Kidney epithelial cell (primary cell): ENCODE measurements around the gene SP4. TPM values are rescaled to one million over a fixed set of nuclear protein-coding genes. Genes with fewer than 3 reads are reported as not detected.

Source experiments
- DNase-seq: peaks from one replicate; pipeline ENCODE4 v3.0.0-alpha.2; 2010; ENCODE audit warnings: low read depth
- H3K27me3 ChIP-seq: 2 replicates; pipeline ENCODE4 v1.6.0; 2011; ENCODE audit warnings: low read length; ENCODE audit not compliant: control insufficient read depth, insufficient read depth
- H3K36me3 ChIP-seq: 2 replicates; pipeline ENCODE4 v1.5.1; 2011; ENCODE audit warnings: low read length; ENCODE audit not compliant: control insufficient read depth, insufficient read depth
- H3K4me3 ChIP-seq: 2 replicates; pipeline ENCODE4 v1.5.1; 2011; ENCODE audit warnings: low read depth, mild to moderate bottlenecking, control low read depth, low read length
- total RNA-seq: library from RNA; depleted of rRNA; stranded (reverse); fragments of >200 nt; gene quantifications from 2 replicates; pipeline ENCODE4 v1.2.3, GENCODE V29; 2015
- TF ChIP-seq, protein P1 (sequence below): IDR thresholded peaks from 2 replicates; pipeline ENCODE4 v1.5.1; 2011; ENCODE audit warnings: mild to moderate bottlenecking, moderate library complexity, low read length, control low read depth, inconsistent platforms; ENCODE audit not compliant: insufficient read depth, poor library complexity, severe bottlenecking

The SP4 gene
- total RNA-seq, 1 donor from 2014 or later = 14.2 TPM

DNA sequence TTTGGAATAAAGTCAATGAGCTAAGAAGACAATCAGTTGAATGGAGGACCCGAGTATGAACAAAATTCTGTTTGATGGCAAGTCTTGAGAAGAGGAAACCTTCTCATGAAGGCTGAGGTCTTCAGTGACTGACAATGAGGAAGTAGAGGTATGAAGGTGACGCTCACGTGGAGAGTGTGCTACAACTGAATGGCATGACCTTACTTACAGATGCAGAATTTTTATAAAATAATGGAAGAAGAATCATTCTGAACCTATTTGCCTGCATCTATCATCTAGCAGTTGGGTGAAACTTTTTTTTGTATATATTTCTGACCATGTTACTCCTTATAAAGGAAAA is 19.4 kb upstream of the SP4 start:
- H3K36me3 ChIP-seq = no peaks in the 10 kb centered on the region
- TF ChIP-seq, protein P1, sequence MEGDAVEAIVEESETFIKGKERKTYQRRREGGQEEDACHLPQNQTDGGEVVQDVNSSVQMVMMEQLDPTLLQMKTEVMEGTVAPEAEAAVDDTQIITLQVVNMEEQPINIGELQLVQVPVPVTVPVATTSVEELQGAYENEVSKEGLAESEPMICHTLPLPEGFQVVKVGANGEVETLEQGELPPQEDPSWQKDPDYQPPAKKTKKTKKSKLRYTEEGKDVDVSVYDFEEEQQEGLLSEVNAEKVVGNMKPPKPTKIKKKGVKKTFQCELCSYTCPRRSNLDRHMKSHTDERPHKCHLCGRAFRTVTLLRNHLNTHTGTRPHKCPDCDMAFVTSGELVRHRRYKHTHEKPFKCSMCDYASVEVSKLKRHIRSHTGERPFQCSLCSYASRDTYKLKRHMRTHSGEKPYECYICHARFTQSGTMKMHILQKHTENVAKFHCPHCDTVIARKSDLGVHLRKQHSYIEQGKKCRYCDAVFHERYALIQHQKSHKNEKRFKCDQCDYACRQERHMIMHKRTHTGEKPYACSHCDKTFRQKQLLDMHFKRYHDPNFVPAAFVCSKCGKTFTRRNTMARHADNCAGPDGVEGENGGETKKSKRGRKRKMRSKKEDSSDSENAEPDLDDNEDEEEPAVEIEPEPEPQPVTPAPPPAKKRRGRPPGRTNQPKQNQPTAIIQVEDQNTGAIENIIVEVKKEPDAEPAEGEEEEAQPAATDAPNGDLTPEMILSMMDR = no peak
- no peaks in the 10 kb centered on the region for H3K27me3 ChIP-seq
- DNase-seq = no peak
- no peak overlapping the region for H3K4me3 ChIP-seq

DNA sequence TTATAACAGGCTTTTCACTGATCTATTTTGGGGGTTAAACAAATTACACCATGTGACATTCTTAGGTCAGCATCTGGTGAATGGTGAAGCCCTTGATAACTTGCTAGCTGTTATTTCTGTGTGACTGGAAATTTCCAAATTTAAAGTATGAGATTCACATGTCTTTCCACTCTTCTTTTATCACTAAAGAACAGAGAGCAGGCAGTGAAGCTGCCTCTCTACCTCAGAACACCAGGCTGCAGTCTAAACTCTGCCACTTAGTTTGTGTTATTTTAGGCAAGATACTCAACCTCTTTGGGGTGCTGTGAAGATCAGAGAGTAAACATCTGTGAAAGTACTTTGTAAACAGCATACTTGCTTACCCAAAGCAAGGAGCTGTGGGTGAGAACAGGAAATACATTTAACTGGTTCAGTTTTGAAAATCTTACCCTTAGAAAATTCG is 15.5 kb upstream of the SP4 start:
- TF ChIP-seq, protein P1 = no peak
- DNase-seq = no peak
- H3K36me3 ChIP-seq = no peaks in the 10 kb centered on the region

DNA sequence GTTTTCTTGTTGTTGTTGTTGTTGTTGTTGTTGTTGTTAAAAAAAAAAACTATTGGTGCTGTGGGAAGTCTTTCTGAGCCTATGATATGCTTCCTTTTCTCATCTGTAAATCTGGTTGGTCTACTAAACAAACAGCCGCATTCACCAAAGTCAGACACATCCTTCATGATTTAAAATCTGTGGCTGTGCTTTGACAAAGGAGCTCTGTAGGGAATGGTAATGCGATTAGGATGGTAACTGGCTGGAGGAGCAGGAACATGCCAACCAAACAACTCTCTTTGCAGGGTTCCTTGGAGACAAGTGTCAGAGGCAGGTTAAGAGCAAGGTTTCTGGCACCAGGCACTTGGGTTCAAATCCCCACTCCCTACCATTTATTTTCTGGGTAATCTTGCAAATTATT is 14.9 kb upstream of the SP4 start:
- no peaks in the 10 kb centered on the region for H3K36me3 ChIP-seq
- no peak overlapping the region for H3K4me3 ChIP-seq
- TF ChIP-seq, protein P1 = no peak
- no peak for DNase-seq
- H3K27me3 ChIP-seq = no peaks in the 10 kb centered on the region

More for the DNA sequence above, 15.5 kb upstream of the SP4 start:
- H3K27me3 ChIP-seq = no peaks in the 10 kb centered on the region
- H3K4me3 ChIP-seq = no peak overlapping the region

GRCh38 chr7:21413502-21413901 is 14.4 kb upstream of the SP4 start:
- no peak overlapping the region for H3K4me3 ChIP-seq
- no peaks in the 10 kb centered on the region for H3K27me3 ChIP-seq
- TF ChIP-seq, protein P1 = no peak
- no peak for DNase-seq
- H3K36me3 ChIP-seq = no peaks in the 10 kb centered on the region

DNA sequence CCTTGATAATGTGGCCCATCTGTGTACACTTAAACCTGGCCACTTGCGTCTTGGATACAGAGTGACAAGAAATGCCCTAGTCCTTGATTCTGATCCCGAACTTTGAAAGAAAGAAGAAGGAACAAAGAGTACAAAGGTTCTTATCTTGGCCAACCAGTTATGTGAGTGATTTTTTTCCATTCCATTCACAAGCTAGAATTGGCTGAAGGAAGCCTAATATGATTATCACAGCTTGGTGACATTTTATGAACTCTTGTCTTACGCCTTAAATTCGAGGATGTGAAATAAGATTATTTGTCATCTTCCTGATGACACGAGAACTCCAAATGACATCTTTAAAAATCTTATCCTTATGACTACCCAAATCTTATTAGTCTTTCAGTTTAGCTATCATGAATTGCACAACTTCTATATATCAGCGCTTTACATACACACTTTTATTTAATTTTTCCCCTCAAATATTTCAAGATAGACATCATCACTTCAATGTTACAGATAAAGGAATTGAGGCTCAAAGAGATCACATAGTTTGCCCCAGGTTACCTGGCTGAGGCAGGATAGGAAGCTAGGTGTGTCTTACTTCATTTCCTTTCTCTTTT is 13.0 kb upstream of the SP4 start:
- no peak for DNase-seq
- no peak overlapping the region for H3K4me3 ChIP-seq
- TF ChIP-seq, protein P1 = no peak

GRCh38 chr7:21417647-21418046 is 10.2 kb upstream of the SP4 start:
- Histone ChIP-seq H3K4me3 (no peak overlapping the region), H3K27me3 (no peaks in the 10 kb centered on the region), H3K36me3 (no peaks in the 10 kb centered on the region)
- TF ChIP-seq, protein P1 = no peak
- no peak for DNase-seq

More for the DNA sequence above, 13.0 kb upstream of the SP4 start:
- Histone ChIP-seq H3K27me3 (no peaks in the 10 kb centered on the region), H3K36me3 (no peaks in the 10 kb centered on the region)
